AG04450 (cell line): ENCODE measurements around the gene GOLPH3. TPM values are rescaled to one million over a fixed set of nuclear protein-coding genes. Genes with fewer than 3 reads are reported as not detected.

Source experiments
- CTCF ChIA-PET: fragments of 300-600, 350-600 bp; formaldehyde crosslinking; extraction: SDS; loops from one replicate; lab custom pipeline; 2022; ENCODE audit warnings: antibody characterized with exemption, inconsistent platforms; lab: Charles Lee
- POLR2A ChIA-PET: fragments of 350-600 bp; formaldehyde crosslinking; extraction: SDS; loops from one replicate; lab custom pipeline; 2021; ENCODE audit warnings: antibody characterized with exemption, inconsistent platforms; lab: Yijun Ruan, JAX
- DNase-seq: peaks from one replicate; pipeline ENCODE4 v3.0.0-alpha.2; 2011; ENCODE audit warnings: low read depth, low spot score
- H3K27ac ChIP-seq: one replicate; pipeline ENCODE4 v1.5.1; 2012; ENCODE audit warnings: low read depth, low read length, control low read depth
- H3K27me3 ChIP-seq: one replicate; pipeline ENCODE4 v1.6.0; 2012; ENCODE audit warnings: low read length; ENCODE audit not compliant: control insufficient read depth, insufficient read depth
- H3K4me3 ChIP-seq: 2 replicates; pipeline ENCODE4 v1.5.1; 2011; ENCODE audit warnings: mild to moderate bottlenecking, low read depth, low read length, control low read depth
- H3K9me3 ChIP-seq: 2 replicates; pipeline ENCODE4 v1.5.1; 2012; ENCODE audit warnings: low read length; ENCODE audit not compliant: control insufficient read depth, insufficient read depth
- polyA plus RNA-seq: library from polyadenylated mRNA; depleted of rRNA; stranded (reverse); fragments of >200 nt; gene quantifications from 2 replicates; pipeline ENCODE4 v1.2.3, GENCODE V29; 2011
- TF ChIP-seq, protein P1 (sequence below): IDR thresholded peaks from 2 replicates; pipeline ENCODE4 v1.5.1; 2011; ENCODE audit warnings: low read depth, low read length, control low read depth, inconsistent platforms

Gene GOLPH3
- polyA plus RNA-seq, 1 experiment: 80.1 TPM

DNA sequence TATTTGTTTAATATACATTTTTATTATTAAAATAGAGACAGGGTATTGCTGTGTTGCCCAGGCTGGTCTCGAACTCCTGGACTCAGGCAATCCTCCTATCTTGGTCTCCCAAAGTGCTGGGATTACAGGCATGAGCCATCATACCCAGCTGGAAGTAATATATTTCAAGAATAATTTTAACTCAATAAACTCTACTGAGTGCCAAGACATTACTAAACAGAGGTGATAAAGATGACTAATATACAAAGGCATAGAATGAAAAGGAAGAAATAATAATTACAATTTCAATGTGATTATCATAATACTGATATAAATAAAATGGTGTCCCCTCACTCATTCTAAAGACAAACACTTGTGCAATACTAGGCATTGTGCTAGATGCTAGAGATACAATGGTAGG lies 13.9 kb downstream of the GOLPH3 start:
- no peak for DNase-seq
- POLR2A ChIA-PET: no interaction called here
- Histone ChIP-seq H3K27ac (no peak overlapping the region), H3K9me3 (no peaks in the 10 kb centered on the region; the same call in 1 of the 2 replicates), H3K27me3 (no peaks in the 10 kb centered on the region), H3K4me3 (no peak overlapping the region)
- TF ChIP-seq, protein P1, sequence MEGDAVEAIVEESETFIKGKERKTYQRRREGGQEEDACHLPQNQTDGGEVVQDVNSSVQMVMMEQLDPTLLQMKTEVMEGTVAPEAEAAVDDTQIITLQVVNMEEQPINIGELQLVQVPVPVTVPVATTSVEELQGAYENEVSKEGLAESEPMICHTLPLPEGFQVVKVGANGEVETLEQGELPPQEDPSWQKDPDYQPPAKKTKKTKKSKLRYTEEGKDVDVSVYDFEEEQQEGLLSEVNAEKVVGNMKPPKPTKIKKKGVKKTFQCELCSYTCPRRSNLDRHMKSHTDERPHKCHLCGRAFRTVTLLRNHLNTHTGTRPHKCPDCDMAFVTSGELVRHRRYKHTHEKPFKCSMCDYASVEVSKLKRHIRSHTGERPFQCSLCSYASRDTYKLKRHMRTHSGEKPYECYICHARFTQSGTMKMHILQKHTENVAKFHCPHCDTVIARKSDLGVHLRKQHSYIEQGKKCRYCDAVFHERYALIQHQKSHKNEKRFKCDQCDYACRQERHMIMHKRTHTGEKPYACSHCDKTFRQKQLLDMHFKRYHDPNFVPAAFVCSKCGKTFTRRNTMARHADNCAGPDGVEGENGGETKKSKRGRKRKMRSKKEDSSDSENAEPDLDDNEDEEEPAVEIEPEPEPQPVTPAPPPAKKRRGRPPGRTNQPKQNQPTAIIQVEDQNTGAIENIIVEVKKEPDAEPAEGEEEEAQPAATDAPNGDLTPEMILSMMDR: no peak
- CTCF ChIA-PET: no interaction called here

- no peak for DNase-seq
- no peak overlapping the region for H3K27ac ChIP-seq
- TF ChIP-seq, protein P1: no peak
- no peak overlapping the region for H3K4me3 ChIP-seq
- H3K27me3 ChIP-seq: no peaks in the 10 kb centered on the region
- ChIA-PET POLR2A (no interaction called here), CTCF (no interaction called here)
- no peaks in the 10 kb centered on the region; the same call in 1 of the 2 replicates for H3K9me3 ChIP-seq
Observed at GRCh38 chr5:32159328-32160072, 14.6 kb downstream of the GOLPH3 start.

DNA sequence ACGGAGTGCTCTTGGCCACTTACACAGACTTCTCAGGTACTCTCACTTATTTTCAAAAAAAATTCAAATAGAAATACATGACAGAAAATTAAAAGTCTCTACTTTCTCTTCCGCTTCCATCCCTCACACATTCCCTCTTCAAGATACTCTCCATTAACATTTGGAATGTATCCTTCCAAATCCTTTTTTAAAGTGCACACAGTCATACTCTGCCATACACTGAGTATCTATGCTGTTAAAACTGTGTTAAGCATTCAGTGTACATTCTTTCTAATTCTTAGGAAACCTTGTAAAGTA lies 15.5 kb downstream of the GOLPH3 start:
- no peak for DNase-seq
- Histone ChIP-seq H3K4me3 (no peak overlapping the region), H3K9me3 (no peaks in the 10 kb centered on the region; the same call in 1 of the 2 replicates), H3K27ac (no peak overlapping the region), H3K27me3 (no peaks in the 10 kb centered on the region)
- ChIA-PET POLR2A (interaction anchor here (0.7 kb wide), 1 partner anchor 32 kb away, joined by 4 read pairs; no protein-coding TSS in a partner anchor), CTCF (no interaction called here)
- TF ChIP-seq, protein P1: no peak

DNA sequence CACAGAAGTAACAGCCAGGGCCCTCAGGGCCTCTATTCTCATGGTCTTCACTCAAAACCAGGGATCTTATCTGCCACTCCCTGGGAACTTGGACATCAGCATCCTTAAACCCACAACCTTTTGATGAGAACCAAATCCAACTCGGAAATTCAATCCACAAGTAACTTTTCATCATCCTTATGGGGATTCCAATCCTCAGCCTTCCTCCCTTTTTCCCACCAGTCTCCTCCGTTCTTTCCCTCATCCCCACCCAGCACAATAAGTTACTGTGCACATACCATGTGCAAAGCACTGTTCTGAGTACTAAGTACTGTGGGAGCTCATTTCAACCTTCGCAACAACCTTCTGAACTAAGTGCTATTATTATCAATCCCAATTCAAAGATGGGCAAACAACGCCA lies 17.0 kb downstream of the GOLPH3 start:
- no peaks in the 10 kb centered on the region; the same call in 1 of the 2 replicates for H3K9me3 ChIP-seq
- ChIA-PET CTCF (no interaction called here), POLR2A (no interaction called here)
- no peaks in the 10 kb centered on the region for H3K27me3 ChIP-seq
- no peak for DNase-seq
- no peak overlapping the region for H3K4me3 ChIP-seq
- no peak overlapping the region for H3K27ac ChIP-seq
- TF ChIP-seq, protein P1: no peak

GRCh38 chr5:32156635-32157034 lies 17.5 kb downstream of the GOLPH3 start:
- ChIA-PET POLR2A (no interaction called here), CTCF (no interaction called here)
- H3K9me3 ChIP-seq: no peaks in the 10 kb centered on the region; the same call in 1 of the 2 replicates
- H3K4me3 ChIP-seq: no peak overlapping the region
- H3K27ac ChIP-seq: no peak overlapping the region
- H3K27me3 ChIP-seq: no peaks in the 10 kb centered on the region
- no peak for DNase-seq
- TF ChIP-seq, protein P1: no peak
